GM13977 (cell line): ENCODE data around the gene KRT82.

Experiments used
- DNase-seq: peaks from one replicate; pipeline ENCODE4 v3.0.0; 2012; ENCODE audit warnings: low spot score
- CTCF ChIP-seq: IDR thresholded peaks from 2 replicates; pipeline ENCODE4 v1.5.1; 2012; ENCODE audit warnings: mild to moderate bottlenecking, control low read depth; ENCODE audit not compliant: insufficient read depth; ENCODE audit errors: extremely low read depth, missing control alignments
- in situ Hi-C: fragments of 300-500 bp; cut with MboI; formaldehyde crosslinking; loops from one replicate; pipeline ENCODE4 v1.12.0; 2022; ENCODE audit warnings: low sequenced_read_pairs, low pct_unique_long_range_greater_than_20kb, mixed read lengths, inconsistent platforms; ENCODE audit not compliant: unreplicated experiment

KRT82 gene

GRCh38 chr12:52417740-52418139 lies 11.6 kb upstream of the KRT82 start:
- DNase-seq: no peak
- TF ChIP-seq CTCF: no peak
- in situ Hi-C loops: no loop called here

GRCh38 chr12:52416795-52417194 lies 10.7 kb upstream of the KRT82 start:
- in situ Hi-C loops: no loop called here
- TF ChIP-seq CTCF: no peak
- DNase-seq: no peak

GRCh38 chr12:52415870-52416750 lies 10.0 kb upstream of the KRT82 start:
- in situ Hi-C loops: no loop called here
- TF ChIP-seq CTCF: no peak
- no peak for DNase-seq

- in situ Hi-C loops: no loop called here
- no peak for TF ChIP-seq CTCF
- no peak for DNase-seq
Measured at GRCh38 chr12:52414936-52415335, 8.8 kb upstream of the KRT82 start.

- TF ChIP-seq CTCF: peak; percentile 4
- DNase-seq: no peak
- in situ Hi-C loops: no loop called here
Measured at GRCh38 chr12:52413782-52414345, 7.7 kb upstream of the KRT82 start.

- TF ChIP-seq CTCF: no peak
- in situ Hi-C loops: no loop called here
- no peak for DNase-seq
Measured at GRCh38 chr12:52413202-52413601, 7.1 kb upstream of the KRT82 start.
